ENCODE results near the gene RNF166.

GRCh38 chr16:88715312-88716190, 9.3 kb upstream of the RNF166 start:
- no peak for TF ChIP-seq CTCF (conservative IDR thresholded peaks at IDR 0.05 in 1 of 2, IDR thresholded peaks at IDR 0.05 in 1 of 2; ENCODE audit: low read depth in 1 of 2, low read length in 2 of 2)
- TF ChIP-seq EZH2 (IDR thresholded peaks at IDR 0.05; ENCODE audit: low read length, missing control alignments), result no peak
